HUES64 (cell line): ENCODE measurements around the gene ASAP2.

Experiments used
- H3K27ac ChIP-seq: 2 replicates; pipeline ENCODE4 v1.7.0; 2013; ENCODE audit warnings: low read depth, low read length, inconsistent platforms
- H3K27me3 ChIP-seq: 2 replicates; pipeline ENCODE4 v1.6.1; 2013; ENCODE audit warnings: mild to moderate bottlenecking, low read length; ENCODE audit not compliant: insufficient read depth
- H3K36me3 ChIP-seq: 2 replicates; pipeline ENCODE4 v1.6.1; 2013; ENCODE audit warnings: mild to moderate bottlenecking, low read length; ENCODE audit not compliant: insufficient read depth
- H3K4me1 ChIP-seq: 2 replicates; pipeline ENCODE4 v1.6.1; 2013; ENCODE audit warnings: mild to moderate bottlenecking, low read length, moderate library complexity; ENCODE audit not compliant: insufficient read depth
- H3K4me3 ChIP-seq: 2 replicates; pipeline ENCODE4 v1.5.1; 2013; ENCODE audit warnings: mild to moderate bottlenecking, low read length, moderate library complexity
- H3K9ac ChIP-seq: 2 replicates; pipeline ENCODE4 v1.6.1; 2013; ENCODE audit warnings: mild to moderate bottlenecking, low read depth, low read length
- H3K9me3 ChIP-seq: 2 replicates; pipeline ENCODE4 v1.6.1; 2013; ENCODE audit warnings: low read depth, low read length; ENCODE audit not compliant: insufficient read depth
- WGBS: fragments of 150-250, 120-280 bp; methylation state at CpG from one replicate; pipeline ENCODE4 v1.1.7; 2013; ENCODE audit warnings: missing lambda C conversion rate; 5-methylcytosine and 5-hydroxymethylcytosine counted together

ASAP2 gene

DNA sequence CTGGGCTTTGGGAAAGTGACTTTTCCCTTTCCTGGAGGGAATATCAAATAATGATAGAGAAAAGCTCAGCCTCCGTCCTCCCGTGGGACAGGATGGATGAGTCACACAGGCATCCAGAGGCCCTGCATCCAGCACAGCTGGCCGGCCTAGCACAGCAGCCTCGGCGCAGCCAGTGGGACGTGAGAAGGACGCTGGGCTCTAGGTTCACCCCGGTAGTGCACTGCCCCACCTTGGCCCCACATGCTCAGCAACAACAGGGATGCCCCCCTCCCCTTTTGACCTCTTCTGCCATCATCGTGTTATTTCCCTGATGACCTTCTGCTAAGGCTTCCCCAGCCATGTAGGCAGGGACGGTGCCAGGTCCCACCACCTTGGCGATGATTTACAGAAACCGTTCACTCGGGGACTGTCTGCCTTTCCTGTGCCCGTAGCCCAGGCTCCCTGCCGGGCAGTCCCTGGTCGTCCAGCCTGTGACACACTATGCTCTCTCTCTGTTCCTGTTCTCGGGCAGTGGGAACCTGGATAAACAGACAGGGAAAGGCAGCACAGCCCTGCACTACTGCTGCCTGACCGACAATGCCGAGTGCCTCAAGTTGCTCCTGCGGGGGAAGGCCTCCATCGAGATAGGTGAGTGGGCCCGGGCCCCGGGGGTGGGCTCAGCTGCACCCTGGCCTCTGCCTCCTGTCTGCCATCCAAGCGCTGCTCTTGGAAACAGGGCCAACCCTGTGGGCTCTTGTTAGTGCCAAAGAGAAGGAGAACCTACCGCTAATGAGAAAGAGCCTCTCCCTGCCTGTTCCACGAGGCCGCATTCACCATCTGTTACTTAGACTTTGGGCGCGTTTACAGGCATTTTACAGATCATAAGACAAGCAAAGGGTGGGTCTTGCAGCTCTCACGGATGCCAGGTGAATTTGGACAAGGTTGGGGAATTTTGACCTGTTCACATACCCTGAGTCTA lies 172.1 kb downstream of the ASAP2 start:
- no peaks in the 10 kb centered on the region for H3K27me3 ChIP-seq
- 86% methylated on average over 30 of the region's 30 CpGs for WGBS
- no peak overlapping the region for H3K4me3 ChIP-seq
- peak overlapping the region; percentile 46; the same call in 1 of the 2 replicates for H3K9ac ChIP-seq
- H3K9me3 ChIP-seq = no peaks in the 10 kb centered on the region
- peaks cover 13% of the 10 kb centered on the region for H3K4me1 ChIP-seq
- peak overlapping the region; percentile 52; the same call in 1 of the 2 replicates for H3K27ac ChIP-seq
- H3K36me3 ChIP-seq = peaks cover 25% of the 10 kb centered on the region

DNA sequence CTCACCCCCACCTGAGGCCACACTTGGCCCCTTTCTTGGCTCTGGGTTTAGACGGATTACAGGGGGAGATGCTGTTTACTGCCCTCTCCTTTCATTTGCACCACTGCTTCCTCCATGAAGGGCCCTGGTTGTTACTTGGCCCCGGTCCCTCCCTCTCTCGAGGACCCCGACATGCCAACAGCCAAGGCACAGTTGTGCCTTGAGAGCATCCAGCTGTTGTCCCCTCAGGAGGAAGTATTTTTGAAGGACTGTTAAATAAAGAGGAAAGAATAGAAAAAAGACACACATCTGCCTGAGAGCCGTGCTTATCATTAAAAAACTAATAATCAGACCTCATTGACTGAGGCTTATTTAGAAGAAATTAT lies 172.8 kb downstream of the ASAP2 start:
- Histone ChIP-seq H3K4me3 (no peak overlapping the region), H3K27ac (no peak overlapping the region), H3K9me3 (no peaks in the 10 kb centered on the region), H3K9ac (no peak overlapping the region), H3K27me3 (no peaks in the 10 kb centered on the region), H3K4me1 (peaks cover 13% of the 10 kb centered on the region), H3K36me3 (peaks cover 20% of the 10 kb centered on the region)
- 97% methylated on average over 5 of the region's 5 CpGs for WGBS

DNA sequence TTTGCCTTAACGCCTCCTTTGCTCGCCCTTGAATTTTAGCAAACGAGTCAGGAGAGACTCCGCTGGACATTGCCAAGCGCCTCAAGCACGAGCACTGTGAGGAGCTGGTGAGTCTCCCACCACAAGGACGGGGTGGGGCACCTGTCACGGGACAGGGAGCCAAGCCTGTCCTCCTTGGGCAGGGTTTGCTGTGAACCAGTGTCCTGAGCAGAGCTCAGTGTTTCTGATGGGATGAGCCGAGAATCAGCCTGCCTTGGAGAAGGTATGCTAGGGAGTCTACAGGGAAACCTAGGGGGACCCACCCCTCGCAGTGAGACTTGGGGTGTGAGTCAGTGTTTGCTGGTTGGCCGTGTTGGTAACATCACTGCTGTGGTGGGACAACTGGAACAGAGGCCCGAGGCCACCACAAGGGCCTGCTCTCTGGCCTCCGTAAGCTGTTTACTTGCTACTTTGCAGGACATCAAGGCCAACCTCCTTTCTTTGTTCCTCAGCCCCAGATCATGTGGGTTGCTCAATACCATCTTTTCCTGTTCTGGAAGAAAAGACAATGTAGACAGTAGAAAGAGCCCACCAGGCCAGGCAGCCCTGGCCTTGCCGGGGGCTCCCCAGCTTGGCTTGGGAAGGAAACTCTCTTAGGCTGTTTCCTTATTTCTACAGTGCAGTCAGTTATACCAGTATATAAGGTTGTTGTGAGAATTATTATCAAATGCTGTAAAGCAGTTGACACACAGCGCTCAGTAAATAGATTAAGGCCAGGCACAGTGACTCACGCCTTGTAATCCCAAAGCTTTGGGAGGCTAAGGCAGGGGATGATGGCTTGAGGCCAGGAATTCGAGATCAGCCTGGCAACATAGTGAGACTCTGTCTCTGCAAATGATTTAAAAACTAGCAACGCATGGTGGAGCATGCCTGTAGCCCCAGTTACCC lies 174.4 kb downstream of the ASAP2 start:
- Histone ChIP-seq H3K9me3 (no peaks in the 10 kb centered on the region), H3K36me3 (peaks cover 24% of the 10 kb centered on the region), H3K27me3 (no peaks in the 10 kb centered on the region), H3K4me3 (no peak overlapping the region), H3K27ac (no peak overlapping the region), H3K9ac (no peak overlapping the region), H3K4me1 (peaks cover 13% of the 10 kb centered on the region)
- WGBS = 93% methylated on average over 18 of the region's 18 CpGs

DNA sequence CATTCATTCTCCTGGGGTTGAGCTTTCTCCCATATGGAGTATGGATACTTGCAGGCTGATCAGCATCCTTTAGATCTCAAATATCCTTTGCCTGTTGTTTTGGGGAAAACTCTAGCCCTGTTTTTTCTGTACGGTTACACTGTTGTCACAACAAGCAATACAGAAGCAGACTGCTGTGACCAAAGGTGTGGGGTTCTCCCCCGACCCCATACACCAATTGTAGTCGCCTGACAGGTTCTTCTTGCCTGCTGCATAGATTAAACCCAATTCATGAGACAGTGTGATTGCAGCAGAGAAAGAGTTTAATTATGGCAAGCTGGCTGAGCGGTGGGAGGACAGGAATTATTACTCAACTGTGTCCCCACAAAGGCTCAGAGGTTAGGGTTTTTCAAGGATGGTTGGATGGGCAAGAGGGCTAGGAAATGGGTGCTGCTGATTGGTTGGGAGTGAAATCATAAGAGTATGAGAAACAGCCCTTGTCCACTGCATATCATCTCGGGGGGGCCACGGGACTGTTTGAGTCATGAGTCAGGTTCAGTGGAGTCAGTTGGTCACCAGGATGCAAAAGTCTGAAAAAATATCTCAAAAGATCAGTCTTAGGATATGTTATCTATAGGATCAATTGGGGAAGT lies 176.1 kb downstream of the ASAP2 start:
- peaks cover 28% of the 10 kb centered on the region for H3K36me3 ChIP-seq
- no peaks in the 10 kb centered on the region for H3K9me3 ChIP-seq
- H3K4me1 ChIP-seq = peaks cover 10% of the 10 kb centered on the region
- no peak overlapping the region for H3K9ac ChIP-seq
- no peak overlapping the region for H3K27ac ChIP-seq
- WGBS = 97% methylated on average over 6 of the region's 6 CpGs
- no peaks in the 10 kb centered on the region for H3K27me3 ChIP-seq
- no peak overlapping the region for H3K4me3 ChIP-seq

DNA sequence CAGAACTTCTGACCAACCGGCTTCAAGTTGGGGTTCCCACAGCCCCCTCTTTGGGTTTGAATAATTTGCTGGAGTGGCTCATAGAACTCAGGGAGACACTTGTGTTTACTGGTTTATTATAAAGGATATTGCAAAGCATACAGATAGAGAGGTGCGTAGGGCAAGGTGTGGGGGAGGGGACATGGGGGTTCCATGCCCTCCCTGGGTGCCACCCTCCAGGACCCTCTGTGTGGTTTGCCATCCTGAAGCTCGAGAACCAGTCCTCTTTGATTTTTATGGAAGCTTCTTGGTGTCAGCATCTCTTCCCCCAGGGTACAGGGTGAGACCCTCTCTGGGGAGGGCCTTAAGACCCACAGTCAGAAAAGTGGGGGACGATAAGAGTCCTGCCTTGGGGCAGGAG lies 177.9 kb downstream of the ASAP2 start:
- Histone ChIP-seq H3K4me1 (no peaks in the 10 kb centered on the region), H3K27ac (no peak overlapping the region), H3K9ac (no peak overlapping the region), H3K27me3 (no peaks in the 10 kb centered on the region), H3K9me3 (no peaks in the 10 kb centered on the region), H3K36me3 (peaks cover 25% of the 10 kb centered on the region), H3K4me3 (no peak overlapping the region)
- WGBS = 97% methylated on average over 4 of the region's 4 CpGs

DNA sequence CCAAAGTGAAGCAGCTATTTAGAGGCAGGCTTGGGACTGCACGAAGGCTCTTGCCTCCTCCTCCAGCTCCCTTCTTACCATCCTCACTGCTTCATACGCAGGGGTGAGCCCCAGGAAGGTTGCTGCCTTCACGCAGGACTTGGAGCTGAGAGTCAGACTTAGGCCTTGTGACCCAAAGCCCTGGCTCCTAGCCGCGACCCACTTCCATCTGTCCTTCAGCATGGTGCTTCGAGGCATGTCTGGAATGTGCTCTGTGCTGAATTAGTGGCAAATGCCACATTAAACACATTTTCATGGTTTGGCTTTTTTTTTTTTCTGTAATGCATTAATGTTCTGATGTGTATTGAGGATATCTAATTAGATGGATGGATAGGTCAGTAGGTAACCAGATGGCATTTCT lies 179.2 kb downstream of the ASAP2 start:
- Histone ChIP-seq H3K27me3 (no peaks in the 10 kb centered on the region), H3K9me3 (no peaks in the 10 kb centered on the region), H3K36me3 (peaks cover 27% of the 10 kb centered on the region), H3K9ac (no peak overlapping the region), H3K4me1 (no peaks in the 10 kb centered on the region), H3K4me3 (no peak overlapping the region), H3K27ac (no peak overlapping the region)
- WGBS = 93% methylated on average over 6 of the region's 6 CpGs

DNA sequence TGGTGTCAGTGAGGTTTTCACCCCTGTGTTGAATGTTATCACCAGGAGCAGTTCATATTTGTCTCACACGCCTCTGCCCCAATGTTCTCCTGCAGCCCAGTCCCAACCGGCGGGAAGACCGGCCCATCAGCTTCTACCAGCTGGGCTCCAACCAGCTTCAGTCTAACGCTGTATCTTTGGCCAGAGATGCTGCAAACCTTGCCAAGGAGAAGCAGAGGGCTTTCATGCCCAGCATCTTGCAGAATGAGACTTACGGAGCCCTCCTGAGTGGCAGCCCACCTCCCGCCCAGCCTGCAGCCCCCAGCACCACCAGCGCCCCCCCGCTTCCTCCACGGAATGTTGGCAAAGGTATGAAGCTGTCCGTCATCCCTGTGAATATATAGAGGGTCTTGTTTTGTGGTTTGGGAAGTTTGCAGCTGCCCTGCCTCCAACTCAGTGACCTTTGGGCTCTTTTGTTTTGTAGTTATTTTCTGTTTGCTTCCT lies 181.6 kb downstream of the ASAP2 start:
- Histone ChIP-seq H3K27ac (no peak overlapping the region), H3K9me3 (no peaks in the 10 kb centered on the region), H3K4me1 (peaks cover 10% of the 10 kb centered on the region; the same call in 1 of the 2 replicates), H3K36me3 (peaks cover 24% of the 10 kb centered on the region; the same call in 1 of the 2 replicates), H3K9ac (no peak overlapping the region), H3K4me3 (no peak overlapping the region), H3K27me3 (no peaks in the 10 kb centered on the region)
- WGBS = 96% methylated on average over 11 of the region's 11 CpGs

DNA sequence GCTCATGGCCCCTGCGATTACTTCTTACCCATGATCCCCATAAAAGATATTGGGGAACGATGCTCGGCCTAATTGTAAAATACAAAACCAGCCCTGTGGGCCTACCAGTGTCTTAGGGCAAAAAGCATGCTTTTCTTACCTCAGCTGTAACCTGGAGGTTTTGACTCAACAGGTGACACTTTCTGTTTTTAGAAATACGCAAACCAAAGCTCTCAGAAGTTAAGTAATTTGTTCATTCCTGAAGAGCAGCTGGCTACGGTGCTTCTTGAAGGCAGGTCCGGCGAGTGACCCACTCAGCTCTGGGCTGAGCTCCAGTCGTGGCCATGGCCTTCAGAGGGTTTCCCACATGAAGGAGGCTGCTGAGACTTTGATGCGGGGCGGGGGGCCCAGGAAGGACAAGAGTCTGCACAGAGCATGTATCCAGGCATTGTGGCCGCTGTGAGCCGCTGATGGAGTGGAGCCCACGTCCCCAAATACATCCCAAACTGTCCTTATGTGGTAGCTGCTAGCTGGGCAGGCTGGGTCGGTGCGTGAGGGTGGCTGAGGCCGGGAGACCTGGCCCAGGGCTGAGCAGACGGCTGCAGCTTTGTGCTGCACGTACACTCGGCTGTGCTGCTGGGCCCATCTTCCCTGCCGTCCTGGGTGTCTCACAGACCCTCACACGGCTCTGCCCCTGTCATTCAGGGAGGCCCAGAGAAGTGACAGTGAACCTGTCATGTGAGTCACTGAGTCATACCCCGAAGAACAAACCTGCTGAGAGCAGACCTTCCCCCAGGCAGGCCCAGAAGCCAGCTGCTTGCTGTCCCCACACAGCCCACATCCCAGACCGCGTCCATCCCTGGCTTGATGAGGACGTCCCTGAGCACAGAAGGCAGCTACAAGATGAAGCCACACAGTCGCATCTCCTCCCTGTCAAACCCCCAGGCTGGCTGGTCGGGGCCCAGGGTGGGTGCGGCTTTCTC lies 182.6 kb downstream of the ASAP2 start:
- Histone ChIP-seq H3K27ac (no peak overlapping the region), H3K27me3 (no peaks in the 10 kb centered on the region), H3K4me3 (no peak overlapping the region), H3K36me3 (peaks cover 25% of the 10 kb centered on the region; the same call in 1 of the 2 replicates), H3K4me1 (peaks cover 15% of the 10 kb centered on the region; the same call in 1 of the 2 replicates), H3K9me3 (no peaks in the 10 kb centered on the region), H3K9ac (no peak overlapping the region)
- 90% methylated on average over 28 of the region's 28 CpGs for WGBS

DNA sequence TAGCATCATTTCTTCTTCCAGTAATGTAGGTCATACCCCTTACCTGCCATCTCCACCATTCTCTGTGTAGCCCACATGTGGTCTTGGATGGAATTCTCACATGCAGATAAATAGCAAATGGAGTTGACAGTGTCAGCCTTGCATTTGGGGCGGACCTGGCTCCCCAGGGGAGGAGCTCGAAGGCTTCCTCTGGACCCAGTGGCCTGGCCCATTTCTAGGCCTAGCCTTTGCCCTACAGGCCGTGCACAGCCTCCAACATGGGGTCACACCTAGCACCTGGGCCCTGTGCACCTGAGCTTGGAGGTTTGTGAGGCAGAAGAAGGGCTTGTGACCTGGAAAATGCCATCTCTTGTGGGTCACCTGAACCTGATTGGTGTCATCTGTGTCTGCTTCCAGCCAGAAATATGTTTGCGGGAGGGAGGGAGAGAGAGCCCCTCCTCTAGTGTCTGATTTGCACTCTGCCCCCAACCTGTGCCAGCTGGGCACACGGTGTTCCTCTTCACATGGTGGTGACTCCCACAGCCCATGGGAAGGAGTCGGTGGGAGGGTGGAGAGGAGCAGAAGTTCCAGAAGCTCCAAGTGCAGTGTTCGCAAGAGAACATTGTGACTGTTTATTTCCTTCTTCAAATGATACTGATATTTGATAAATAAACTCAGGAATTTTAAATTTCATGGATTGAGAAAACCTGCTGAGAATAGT lies 183.7 kb downstream of the ASAP2 start:
- Histone ChIP-seq H3K9me3 (no peaks in the 10 kb centered on the region), H3K27me3 (no peaks in the 10 kb centered on the region), H3K36me3 (peaks cover 27% of the 10 kb centered on the region; the same call in 1 of the 2 replicates), H3K27ac (no peak overlapping the region), H3K9ac (no peak overlapping the region), H3K4me3 (no peak overlapping the region), H3K4me1 (peaks cover 15% of the 10 kb centered on the region; the same call in 1 of the 2 replicates)
- 92% methylated on average over 6 of the region's 7 CpGs for WGBS
